ENCODE measurements around the gene TMEM181. TPM values are rescaled to one million over a fixed set of nuclear protein-coding genes. Genes with fewer than 3 reads are reported as not detected.

The TMEM181 gene
- total and polyA plus RNA-seq, 2 experiments from 2014 or later = 11.9 to 25.2 TPM

- TF ChIP-seq ETS1 (IDR thresholded peaks at IDR 0.05) (no peak), STAT1 (IDR thresholded peaks at IDR 0.05; ENCODE audit: unreplicated experiment) (no peak)
Measured at GRCh38 chr6:158570681-158570962, 10.7 kb downstream of the TMEM181 start (continued).

GRCh38 chr6:158571826-158572652 lies 12.1 kb downstream of the TMEM181 start:
- Histone ChIP-seq H3K9me2 (ENCODE audit: insufficient read depth) (no peaks in the 10 kb centered on the region), H3K36me3 (ENCODE audit: insufficient read depth) (no peaks in the 10 kb centered on the region), H3K79me2 (replicated peaks; ENCODE audit: insufficient read depth) (peaks cover 84% of the 10 kb centered on the region), H2AFZ (no peak overlapping the region), H3F3A (replicated peaks; ENCODE audit: low read depth) (no peaks in the 10 kb centered on the region), H3K4me3 (no peak overlapping the region), H4K20me1 (replicated peaks; ENCODE audit: insufficient read depth) (peaks cover 24% of the 10 kb centered on the region), H3K4me1 (ENCODE audit: insufficient read depth) (peaks cover 13% of the 10 kb centered on the region; the same call in 1 of the 2 replicates), H3K4me2 (no peak overlapping the region), H3K27ac (ENCODE audit: low read depth) (no peak overlapping the region), H3K27me3 (ENCODE audit: insufficient read depth) (no peaks in the 10 kb centered on the region)
- DNase-seq (ENCODE audit: low spot score) (no peak), ATAC-seq (no peak; the same call in 2 of the 3 replicates)
- H3K27me3 Mint-ChIP-seq (ENCODE audit: insufficient read depth, low read depth, poor library complexity) = peaks cover 7% of the 10 kb centered on the region
- H3K9me3 Mint-ChIP-seq = no peaks in the 10 kb centered on the region; the same call in 2 of the 3 replicates
- no peak overlapping the region for H3K4me3 Mint-ChIP-seq
- TF ChIP-seq JUNB (IDR thresholded peaks at IDR 0.05; ENCODE audit: unreplicated experiment) = no peak
- no peak for TF ChIP-seq STAT1 (IDR thresholded peaks at IDR 0.05; ENCODE audit: unreplicated experiment)
- no peak for TF ChIP-seq ETS1 (IDR thresholded peaks at IDR 0.05)
- no peak for TF ChIP-seq EZH2phosphoT487 (IDR thresholded peaks at IDR 0.05; ENCODE audit: unreplicated experiment)
- no peak for TF ChIP-seq ZNF114 (CRISPR knock-in tag; IDR thresholded peaks at IDR 0.05)
- TF ChIP-seq ZNF331 (CRISPR knock-in tag; IDR thresholded peaks at IDR 0.05; ENCODE audit: low read depth) = no peak
- TF ChIP-seq ZNF462 (CRISPR knock-in tag; IDR thresholded peaks at IDR 0.05) = no peak
- TF ChIP-seq POLR2AphosphoS5 (IDR thresholded peaks at IDR 0.05; ENCODE audit: low read depth) = no peak
- no peak for TF ChIP-seq EZH2 (IDR thresholded peaks at IDR 0.05; ENCODE audit: low read depth, unreplicated experiment)
- TF ChIP-seq CREB1 (CRISPR knock-in tag; IDR thresholded peaks at IDR 0.05; ENCODE audit: low read depth) = no peak
- no peak for TF ChIP-seq REST (IDR thresholded peaks at IDR 0.05; ENCODE audit: unreplicated experiment)
- TF ChIP-seq NANOG (IDR thresholded peaks at IDR 0.05; ENCODE audit: borderline replicate concordance) = no peak
- H3K4me1 Mint-ChIP-seq = peaks cover 39% of the 10 kb centered on the region
- H3K36me3 Mint-ChIP-seq (ENCODE audit: low read depth) = peaks cover 19% of the 10 kb centered on the region
- H3K27ac Mint-ChIP-seq = peak overlapping the region; percentile 44; the same call in 1 of the 2 replicates

Data from GM23338 (cell line).